HG03460 (cell line): Measurements from ENCODE around the gene DDX3X.
A peak's percentile ranks its signal among the peaks of the same experiment; 100 is the strongest.
"Not testable (repeated sequence)": the region's sequence is repeated elsewhere in the genome, so short reads cannot be mapped to it uniquely, and the experiment has no call there.

Source experiments
- ATAC-seq: cut with Tn5 transposase; IDR thresholded peaks from one replicate; pipeline ENCODE4 v1.9.1; 2021; ENCODE audit not compliant: unreplicated experiment

DDX3X gene

GRCh38 chrX:41333744-41334362 lies at the start of gene DDX3X:
Gene DDX3X (plus strand): TSS chrX:41334162. CDS start chrX:41334253, 91 bp downstream.
- ATAC-seq: peak; percentile 47

DNA sequence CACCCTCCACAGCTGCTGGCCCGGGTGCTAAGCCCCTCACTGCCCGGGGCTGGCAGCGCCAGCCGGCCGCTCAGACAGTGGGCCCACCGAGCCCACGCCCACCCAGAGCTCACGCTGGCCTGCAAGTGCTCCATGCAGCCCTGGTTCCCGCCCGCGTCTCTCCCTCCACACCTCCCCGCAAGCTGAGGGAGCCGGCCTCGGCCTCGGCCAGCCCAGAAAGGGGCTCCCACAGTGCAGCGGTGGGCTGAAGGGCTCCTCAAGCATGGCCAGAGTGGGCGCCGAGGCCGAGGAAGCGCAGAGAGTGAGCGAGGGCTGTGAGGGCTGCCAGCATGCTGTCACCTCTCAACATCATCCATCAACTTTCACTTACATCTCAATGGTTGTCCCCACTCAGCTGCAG lies 48.0 kb upstream of the DDX3X start:
- not testable (repeated sequence) for ATAC-seq

DNA sequence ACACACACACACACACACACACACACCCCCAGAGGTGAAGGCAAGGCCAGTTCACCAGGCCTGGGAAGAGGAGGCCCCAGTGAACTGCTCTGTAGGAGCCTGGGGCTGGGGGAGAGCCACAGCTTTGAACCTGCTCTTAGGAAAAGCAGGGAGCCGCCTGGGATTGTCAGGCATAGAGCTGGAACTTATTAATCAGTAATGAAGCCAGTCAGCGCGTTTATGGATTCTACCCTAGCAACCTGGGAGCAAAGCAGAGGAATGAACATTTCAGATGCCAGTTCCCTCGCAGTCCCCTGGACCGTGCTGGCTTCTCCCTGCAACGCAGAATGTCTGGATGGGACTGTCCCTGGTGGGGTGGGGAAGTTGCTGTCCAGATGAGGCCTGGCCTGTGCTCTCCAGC lies 45.3 kb upstream of the DDX3X start:
- no peak for ATAC-seq

GRCh38 chrX:41289095-41289494 lies 44.9 kb upstream of the DDX3X start:
- no peak for ATAC-seq

DNA sequence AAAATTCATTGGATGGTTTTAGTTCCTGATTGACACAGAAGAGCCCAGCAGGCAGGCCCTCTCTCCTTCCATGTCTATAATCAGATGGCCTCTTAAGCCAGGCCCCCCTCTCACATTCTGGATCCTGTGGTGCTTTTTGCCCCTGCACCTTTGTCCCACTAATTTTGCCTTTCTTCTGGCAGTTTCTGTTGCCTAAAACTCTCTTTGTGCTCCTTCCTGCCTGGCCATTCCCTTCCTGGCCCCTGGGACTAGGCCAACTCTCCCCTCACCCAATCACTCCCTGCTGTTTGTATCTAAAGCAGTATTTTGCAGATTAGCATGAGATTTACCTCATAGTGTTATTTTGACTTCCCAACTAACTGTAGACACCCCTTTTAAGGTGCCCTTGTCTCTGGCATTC lies 42.7 kb upstream of the DDX3X start:
- ATAC-seq: no peak

DNA sequence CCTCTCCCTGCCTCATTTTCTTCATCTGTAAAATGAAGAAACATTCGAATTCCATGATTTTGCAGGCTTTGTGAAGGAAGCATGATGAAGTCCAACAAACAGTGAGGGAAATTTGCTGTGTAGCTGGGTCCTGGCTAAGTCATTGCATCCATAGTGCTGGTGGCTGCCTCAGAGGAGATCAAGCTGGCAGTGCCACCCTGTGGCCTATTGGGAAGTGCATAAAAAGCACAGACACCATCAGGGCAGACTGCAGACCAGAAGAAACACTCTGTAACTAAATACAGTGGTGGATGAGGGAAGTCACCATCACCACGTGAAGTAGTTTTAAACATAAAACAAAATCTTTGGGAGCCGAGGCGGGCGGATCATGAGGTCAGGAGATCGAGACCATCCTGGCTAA lies 40.7 kb upstream of the DDX3X start:
- ATAC-seq: no peak

GRCh38 chrX:41300758-41301437 lies 33.1 kb upstream of the DDX3X start:
- no peak for ATAC-seq

- no peak for ATAC-seq
Observed at GRCh38 chrX:41301438-41301824, 32.5 kb upstream of the DDX3X start.

DNA sequence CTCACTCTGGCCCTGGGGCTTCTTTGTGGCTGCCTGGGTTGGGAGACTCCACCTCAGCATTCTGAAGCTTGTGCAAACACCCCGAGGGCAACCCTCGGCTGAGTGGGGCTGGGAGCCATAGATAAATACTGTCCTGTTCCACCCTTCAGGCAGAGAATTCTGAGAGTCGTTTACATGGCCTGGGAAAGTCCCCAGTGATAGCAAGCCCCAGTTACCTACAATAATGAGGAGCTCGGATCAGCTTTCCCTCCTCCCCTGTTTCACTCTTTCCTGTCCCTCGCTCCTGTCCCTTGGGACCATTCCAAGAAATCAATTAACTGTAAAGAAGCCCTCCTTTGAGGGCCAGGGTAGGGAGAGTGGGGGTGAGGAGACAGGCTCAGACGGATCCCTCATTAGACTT lies 31.6 kb upstream of the DDX3X start:
- no peak for ATAC-seq

GRCh38 chrX:41303013-41303412 lies 30.9 kb upstream of the DDX3X start:
- ATAC-seq: no peak

GRCh38 chrX:41304178-41304577 lies 29.8 kb upstream of the DDX3X start:
- no peak for ATAC-seq

GRCh38 chrX:41308884-41309647 lies 24.9 kb upstream of the DDX3X start:
- no peak for ATAC-seq

DNA sequence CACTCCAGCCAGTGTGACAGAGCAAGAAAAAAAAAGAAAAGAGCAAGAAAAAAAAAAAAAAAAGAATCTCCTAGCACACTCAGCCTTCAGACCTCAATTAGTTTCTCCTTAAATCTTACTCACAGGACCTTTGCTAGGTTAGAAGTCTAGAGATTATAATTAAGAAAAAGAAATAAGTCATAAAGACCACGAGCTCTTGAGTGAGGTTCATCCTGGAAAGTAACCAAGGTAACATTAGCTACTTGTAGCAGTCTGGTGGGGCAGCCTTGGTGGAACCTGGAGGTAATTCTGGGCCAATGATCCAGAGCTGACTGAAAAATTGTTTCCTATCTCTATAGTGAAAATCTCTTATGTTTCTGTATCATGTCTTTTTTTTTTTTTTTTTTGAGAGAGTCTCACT lies 21.2 kb upstream of the DDX3X start:
- no peak for ATAC-seq

GRCh38 chrX:41313419-41313818 lies 20.5 kb upstream of the DDX3X start:
- no peak for ATAC-seq

GRCh38 chrX:41314204-41314603 lies 19.8 kb upstream of the DDX3X start:
- ATAC-seq: no peak

- ATAC-seq: no peak
Observed at GRCh38 chrX:41314881-41315280, 19.1 kb upstream of the DDX3X start.

GRCh38 chrX:41316266-41316665 lies 17.7 kb upstream of the DDX3X start:
- not testable (repeated sequence) for ATAC-seq

GRCh38 chrX:41317477-41318208 lies 16.3 kb upstream of the DDX3X start:
- no peak for ATAC-seq

GRCh38 chrX:41320393-41320792 lies 13.6 kb upstream of the DDX3X start:
- no peak for ATAC-seq

- ATAC-seq: no peak
Observed at GRCh38 chrX:41322821-41323603, 10.9 kb upstream of the DDX3X start.

DNA sequence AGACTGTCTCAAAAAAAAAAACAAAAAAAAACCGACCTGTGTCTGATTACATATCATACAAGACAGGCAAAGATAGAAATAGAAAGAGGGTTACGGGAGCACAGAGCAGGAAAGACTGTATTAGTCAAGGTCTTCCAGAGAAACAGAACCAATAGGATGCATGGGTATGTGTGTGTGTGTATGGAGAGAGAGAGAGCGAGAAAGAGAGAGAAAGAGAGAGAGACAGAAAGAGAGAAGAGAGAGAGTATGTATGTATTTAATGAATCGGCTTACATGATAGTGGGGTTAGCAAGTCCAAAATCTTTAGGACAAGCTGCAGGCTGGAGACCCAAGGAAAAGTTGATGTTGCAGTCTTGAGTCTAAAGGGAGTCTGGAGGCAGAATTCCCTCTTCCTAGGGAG lies 7.5 kb upstream of the DDX3X start:
- ATAC-seq: no peak
